ENCODE data around the gene KLRC4.
"Not testable (repeated sequence)": the region's sequence is repeated elsewhere in the genome, so short reads cannot be mapped to it uniquely, and the experiment has no call there.

KLRC4 gene, protein sequence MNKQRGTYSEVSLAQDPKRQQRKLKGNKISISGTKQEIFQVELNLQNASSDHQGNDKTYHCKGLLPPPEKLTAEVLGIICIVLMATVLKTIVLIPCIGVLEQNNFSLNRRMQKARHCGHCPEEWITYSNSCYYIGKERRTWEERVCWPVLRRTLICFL

DNA sequence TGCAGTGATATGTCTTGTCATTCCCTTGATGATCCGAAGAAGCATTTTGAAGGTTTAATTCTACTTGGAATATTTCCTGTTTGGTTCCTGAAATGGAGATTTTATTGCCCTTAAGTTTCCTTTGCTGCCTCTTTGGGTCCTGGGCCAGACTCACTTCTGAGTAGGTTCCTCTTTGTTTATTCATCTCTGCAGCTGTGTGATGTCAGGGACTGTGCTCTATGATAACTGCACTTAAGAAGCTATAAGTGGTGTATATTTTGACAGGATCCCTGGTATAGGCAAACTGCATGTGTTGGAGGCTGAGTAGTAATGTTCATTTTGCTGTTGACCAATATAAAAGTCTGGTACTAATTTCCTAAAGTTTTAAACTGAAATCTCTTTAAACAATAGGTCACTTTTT is at the start of gene KLRC4:
Gene KLRC4 (minus strand): TSS at position 366 of the 400 bp plus-strand sequence. CDS start 182 bp downstream, at position 184.
- DNase-seq (ENCODE audit: low spot score) (no peak), FAIRE-seq (no peak)

DNA sequence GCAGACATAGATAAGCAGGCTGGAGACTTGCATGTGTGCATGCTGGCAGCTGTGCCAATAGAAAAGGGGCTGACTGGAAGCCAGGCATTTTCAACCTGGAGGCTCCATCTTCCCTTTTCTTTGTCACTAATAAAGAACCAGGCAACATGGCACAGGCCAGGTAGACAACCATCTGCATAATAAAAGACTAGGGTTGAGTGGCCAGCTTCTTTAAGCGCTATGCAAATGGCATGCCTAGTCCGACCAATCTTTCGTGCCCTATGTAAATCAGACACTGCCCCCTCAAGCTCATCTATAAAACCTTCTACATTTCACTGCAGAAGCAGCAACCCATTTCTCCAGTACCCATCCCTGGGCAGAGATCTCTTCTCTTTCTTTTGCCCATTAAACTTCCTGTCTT is 48.2 kb upstream of the KLRC4 start:
- FAIRE-seq (no peak), DNase-seq (ENCODE audit: low spot score) (no peak)

DNA sequence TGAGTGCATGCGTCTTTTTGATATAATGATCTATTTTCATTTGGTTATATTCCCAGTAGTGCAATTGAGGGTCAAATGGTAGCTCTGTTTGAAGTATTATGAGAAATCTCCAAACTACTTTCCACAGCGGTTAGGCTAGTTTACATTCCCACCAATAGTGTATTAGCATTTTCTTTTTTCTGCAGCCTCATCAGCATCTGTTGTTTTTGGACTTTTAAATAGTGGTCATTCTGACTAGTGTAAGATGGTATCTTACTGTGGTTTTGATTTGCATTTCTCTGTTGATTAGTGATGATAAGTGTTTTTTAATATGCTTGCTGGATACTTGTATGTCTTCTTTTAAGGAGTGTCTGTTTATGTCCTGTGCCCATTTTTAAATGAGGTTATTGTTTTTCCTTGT is 47.3 kb upstream of the KLRC4 start:
- FAIRE-seq (no peak), DNase-seq (ENCODE audit: low spot score) (no peak)

DNA sequence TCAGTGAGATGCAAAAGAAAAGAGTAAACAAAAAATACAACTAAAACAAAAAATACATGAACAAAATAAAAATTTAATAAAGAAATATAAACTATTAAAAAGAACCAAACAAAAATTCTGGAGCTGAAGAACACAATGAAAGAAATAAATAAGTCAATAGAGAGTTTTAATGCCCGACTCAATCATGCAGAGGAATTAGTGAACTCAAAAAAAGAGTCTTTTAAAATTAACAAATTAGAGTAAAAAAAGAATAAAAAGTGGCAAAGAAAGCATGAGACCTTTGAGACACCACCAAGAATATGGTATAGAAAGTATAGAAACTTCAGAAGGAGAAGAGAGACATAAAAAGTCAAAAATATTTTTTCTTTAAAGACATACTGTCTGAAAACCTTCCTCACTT is 46.2 kb upstream of the KLRC4 start:
- FAIRE-seq (peak; percentile 21), DNase-seq (ENCODE audit: low spot score) (no peak)

DNA sequence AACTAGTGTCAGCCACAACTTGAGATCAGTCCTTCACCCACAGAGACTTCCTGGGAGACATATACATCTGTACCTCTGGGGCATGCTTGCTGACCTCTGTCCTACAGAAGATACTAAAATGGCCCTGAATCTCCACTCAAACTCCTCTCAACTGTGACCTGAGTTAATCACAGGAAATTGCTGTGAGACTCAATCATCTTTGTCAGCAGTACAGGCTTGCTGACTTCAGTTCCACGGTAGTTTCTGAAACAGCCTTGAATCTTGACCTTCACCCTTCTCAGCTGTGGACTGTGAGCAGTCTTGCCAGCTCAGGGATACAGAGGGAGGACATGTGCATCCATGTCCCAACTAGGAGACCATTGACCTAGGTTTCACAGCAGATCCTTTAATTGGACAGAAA is 45.0 kb upstream of the KLRC4 start:
- peak; percentile 79 for DNase-seq (ENCODE audit: low spot score)
- peak; percentile 75 for FAIRE-seq

DNA sequence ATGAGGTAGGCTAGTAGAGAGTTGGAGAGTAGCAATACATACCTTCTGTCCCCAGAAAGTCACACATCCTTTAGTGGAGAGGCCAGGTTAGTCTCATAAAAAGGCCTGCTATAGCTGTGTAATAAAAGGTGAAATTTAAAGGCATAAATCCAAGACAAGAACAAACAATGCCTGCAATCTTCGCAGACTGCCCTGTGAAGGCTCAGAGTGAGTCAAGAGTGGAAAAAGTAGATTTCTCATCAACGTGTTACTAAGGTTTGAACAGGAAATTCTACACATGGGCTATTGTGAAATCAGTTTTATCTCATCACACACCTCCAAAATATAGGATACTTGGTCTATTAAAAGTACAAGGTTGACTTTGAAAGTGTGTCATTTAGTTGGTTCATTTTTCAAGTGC is 43.6 kb upstream of the KLRC4 start, which contains the start of gene KLRC1:
Gene KLRC1 (minus strand): TSS at position 222 of the 400 bp plus-strand sequence. CDS start 2,221 bp downstream, outside the sequence.
- FAIRE-seq (no peak), DNase-seq (ENCODE audit: low spot score) (peak; percentile 26)

DNA sequence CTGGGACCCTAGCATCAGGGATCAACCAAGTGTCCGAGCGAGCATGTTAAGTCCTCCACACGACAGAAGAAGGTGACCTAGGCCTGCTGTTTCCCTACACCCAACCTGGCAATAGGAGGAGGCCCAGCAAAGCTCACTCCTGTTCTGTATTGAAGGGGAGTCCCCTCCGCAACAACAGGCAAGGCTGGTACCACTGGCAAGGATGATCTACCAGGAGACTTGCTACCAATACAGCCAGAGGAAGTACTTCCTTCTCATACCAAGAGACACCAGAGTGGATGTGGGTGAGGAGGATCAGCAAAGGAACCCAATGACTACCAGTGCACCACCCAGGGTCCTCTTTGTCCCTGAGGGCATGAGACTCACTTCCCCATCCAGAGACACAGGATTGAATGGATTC is 38.7 kb upstream of the KLRC4 start:
- DNase-seq (ENCODE audit: low spot score) (no peak), FAIRE-seq (no peak)

DNA sequence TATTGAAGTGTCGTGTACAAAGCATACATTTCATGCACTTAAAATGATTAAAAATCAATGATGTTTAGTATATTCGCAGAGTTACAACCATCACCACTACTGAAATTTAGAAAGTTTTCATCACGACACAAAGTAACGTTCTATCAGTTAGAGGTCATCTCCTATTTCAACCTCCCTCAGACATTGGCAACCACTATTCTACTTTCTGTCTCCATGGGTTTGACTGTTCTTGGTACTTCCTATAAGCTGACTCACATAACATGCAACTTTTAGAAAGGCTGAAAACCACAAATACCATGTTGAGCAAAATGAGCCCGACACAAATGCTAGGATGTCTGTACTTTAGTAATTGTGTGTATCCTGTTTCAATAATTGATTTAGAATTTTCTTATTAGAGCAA is 36.5 kb upstream of the KLRC4 start:
- not testable (repeated sequence) for DNase-seq (ENCODE audit: low spot score)
- FAIRE-seq, result peak; percentile 43

DNA sequence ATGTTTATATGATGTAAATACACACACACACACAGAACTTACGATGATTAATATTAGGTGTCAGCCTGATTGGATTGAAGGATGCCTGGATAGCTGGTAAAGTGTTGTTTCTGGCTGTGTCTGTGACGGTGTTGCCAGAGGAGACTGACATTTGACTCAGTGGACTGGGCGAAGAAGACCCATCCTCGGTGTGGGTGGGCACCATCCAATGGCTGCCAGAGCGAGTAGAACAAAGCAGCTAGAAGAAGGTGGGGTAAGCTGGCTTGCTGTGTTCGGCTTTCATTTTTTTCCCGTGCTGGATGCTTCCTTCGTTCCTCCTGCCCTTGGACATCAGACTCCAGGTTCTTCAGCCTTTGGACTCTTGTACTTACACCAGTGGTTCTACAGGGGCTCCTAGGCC is 31.6 kb upstream of the KLRC4 start:
- not testable (repeated sequence) for DNase-seq (ENCODE audit: low spot score); FAIRE-seq

DNA sequence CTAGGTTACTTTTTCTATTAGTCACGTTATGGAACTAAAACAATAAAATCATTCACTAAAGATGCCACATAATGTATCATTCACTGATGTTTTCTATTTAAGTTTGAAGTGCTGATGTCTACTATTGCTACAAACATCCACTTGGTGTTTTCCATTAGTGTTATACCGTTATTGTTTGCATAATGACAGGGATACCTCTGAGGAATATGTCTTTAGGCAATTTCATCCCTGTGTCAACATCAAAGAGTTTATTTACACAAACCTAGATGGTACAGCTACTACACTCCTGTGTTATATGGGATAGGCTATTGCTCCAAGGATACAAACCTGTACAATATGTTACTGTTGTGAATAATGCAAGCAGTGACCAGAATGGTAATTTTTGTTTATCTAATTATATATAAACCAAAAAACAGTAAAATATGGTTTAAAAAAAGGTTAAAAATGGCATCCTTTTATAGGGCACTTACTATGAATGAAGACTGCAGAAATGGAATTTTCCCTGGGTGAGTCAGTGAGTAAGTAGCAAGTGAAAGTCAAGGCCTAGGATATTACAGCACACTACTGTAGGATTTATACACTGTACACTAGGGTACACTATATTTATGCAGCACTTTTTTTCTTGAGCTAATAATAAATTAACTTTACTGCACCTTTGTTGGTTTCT is 30.2 kb upstream of the KLRC4 start:
- DNase-seq (ENCODE audit: low spot score), result not testable (repeated sequence)

DNA sequence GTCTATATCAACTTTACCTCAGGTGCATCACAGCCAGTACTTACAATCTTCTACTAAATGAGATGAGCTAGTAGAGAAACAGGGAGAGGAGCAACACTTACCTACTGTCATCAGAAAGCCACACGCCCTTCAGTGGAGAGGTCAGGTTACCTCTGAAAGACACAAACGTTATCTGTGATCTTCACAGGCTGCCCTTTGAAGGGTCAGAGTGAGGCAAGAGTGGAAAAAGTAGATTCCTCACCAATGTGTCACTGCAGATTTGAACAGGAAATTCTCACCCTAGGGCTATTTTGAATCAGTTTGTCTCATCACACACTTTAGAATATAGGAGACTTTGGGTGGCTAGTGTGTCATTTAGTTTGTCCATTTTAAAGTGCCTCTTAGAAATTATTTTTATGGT is 28.0 kb upstream of the KLRC4 start:
- DNase-seq (ENCODE audit: low spot score), result not testable (repeated sequence)
- FAIRE-seq, result peak; percentile 96

More for the DNA sequence above, 30.2 kb upstream of the KLRC4 start:
- peak; percentile 88 for FAIRE-seq

DNA sequence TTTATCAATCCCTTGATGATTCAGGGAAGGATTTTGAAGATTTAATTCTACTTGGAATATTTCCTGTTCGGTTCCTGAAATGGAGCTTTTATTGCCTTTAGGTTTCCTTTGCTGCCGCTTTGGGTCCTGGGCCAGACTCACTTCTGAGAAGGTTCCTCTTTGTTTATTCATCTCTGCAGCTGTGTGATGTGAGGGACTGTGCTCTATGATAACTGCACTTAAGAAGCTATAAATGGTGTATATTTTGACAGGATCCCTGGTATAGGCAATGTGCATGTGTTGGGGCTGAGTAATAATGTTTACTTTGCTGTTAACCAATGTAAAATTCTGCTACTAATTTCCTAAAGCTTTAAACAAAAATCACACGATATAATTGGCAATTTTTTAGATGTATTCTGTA is 26.3 kb upstream of the KLRC4 start, which contains the start of gene KLRC2:
Gene KLRC2 (minus strand): TSS at position 195 of the 400 bp plus-strand sequence. CDS start 24 bp downstream, at position 171.
- peak; percentile 16 for DNase-seq (ENCODE audit: low spot score)
- FAIRE-seq, result not testable (repeated sequence)

DNA sequence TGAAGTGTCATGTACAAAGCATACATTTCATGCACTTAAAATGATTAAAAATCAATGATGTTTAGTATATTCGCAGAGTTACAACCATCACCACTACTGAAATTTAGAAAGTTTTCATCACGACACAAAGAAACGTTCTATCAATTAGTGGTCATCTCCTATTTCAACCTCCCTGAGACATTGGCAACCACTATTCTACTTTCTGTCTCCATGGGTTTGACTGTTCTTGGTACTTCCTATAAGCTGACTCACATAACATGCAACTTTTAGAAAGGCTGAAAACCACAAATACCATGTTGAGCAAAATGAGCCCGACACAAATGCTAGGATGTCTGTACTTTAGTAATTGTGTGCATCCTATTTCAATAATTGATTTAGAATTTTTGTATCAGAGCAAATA is 21.1 kb upstream of the KLRC4 start:
- FAIRE-seq, result peak; percentile 14
- not testable (repeated sequence) for DNase-seq (ENCODE audit: low spot score)

DNA sequence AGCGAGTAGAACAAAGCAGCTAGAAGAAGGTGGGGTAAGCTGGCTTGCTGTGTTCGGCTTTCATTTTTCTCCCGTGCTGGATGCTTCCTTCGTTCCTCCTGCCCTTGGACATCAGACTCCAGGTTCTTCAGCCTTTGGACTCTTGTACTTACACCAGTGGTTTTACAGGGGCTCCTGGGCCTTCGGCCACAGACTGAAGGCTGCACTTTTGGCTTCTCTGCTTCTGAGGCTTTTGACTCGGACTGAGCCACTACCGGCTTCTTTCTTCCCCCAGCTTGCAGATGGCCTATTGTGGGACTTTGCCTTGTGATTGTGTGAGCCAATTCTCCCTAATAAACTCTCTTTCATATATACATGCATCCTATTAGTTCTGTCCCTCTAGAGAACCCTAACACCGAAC is 16.4 kb upstream of the KLRC4 start:
- FAIRE-seq; DNase-seq (ENCODE audit: low spot score): not testable (repeated sequence)

DNA sequence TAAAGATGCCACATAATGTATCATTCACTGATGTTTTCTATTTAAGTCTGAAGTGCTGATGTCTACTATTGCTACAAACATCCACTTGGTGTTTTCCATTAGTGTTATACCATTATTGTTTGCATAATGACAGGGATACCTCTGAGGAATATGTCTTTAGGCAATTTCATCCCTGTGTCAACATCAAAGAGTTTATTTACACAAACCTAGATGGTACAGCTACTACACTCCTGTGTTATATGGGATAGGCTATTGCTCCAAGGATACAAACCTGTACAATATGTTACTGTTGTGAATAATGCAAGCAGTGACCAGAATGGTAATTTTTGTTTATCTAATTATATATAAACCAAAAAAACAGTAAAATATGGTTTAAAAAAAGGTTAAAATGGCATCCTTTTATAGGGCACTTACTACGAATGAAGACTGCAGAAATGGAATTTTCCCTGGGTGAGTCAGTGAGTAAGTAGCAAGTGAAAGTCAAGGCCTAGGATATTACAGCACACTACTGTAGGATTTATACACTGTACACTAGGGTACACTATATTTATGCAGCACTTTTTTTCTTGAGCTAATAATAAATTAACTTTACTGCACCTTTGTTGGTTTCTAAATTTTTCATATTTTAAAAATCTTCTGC is 14.8 kb upstream of the KLRC4 start:
- peak; percentile 90 for FAIRE-seq
- peak; percentile 10 for DNase-seq (ENCODE audit: low spot score)

DNA sequence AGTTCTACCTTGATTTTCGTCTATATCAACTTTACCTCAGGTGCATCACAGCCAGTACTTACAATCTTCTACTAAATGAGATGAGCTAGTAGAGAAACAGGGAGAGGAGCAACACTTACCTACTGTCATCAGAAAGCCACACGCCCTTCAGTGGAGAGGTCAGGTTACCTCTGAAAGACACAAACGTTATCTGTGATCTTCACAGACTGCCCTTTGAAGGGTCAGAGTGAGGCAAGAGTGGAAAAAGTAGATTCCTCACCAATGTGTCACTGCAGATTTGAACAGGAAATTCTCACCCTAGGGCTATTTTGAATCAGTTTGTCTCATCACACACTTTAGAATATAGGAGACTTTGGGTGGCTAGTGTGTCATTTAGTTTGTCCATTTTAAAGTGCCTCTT is 12.6 kb upstream of the KLRC4 start:
- peak; percentile 99 for FAIRE-seq
- not testable (repeated sequence) for DNase-seq (ENCODE audit: low spot score)

DNA sequence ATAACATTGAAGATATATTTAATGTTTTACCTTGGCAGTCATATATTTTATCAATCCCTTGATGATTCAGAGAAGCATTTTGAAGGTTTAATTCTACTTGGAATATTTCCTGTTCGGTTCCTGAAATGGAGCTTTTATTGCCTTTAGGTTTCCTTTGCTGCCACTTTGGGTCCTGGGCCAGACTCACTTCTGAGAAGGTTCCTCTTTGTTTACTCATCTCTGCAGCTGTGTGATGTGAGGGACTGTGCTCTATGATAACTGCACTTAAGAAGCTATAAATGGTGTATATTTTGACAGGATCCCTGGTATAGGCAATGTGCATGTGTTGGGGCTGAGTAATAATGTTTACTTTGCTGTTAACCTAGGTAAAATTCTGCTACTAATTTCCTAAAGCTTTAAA is 10.8 kb upstream of the KLRC4 start, which contains the start of gene KLRC3:
Gene KLRC3 (minus strand): TSS at position 262 of the 400 bp plus-strand sequence. CDS start 45 bp downstream, at position 217.
- peak; percentile 3 for DNase-seq (ENCODE audit: low spot score)

DNA sequence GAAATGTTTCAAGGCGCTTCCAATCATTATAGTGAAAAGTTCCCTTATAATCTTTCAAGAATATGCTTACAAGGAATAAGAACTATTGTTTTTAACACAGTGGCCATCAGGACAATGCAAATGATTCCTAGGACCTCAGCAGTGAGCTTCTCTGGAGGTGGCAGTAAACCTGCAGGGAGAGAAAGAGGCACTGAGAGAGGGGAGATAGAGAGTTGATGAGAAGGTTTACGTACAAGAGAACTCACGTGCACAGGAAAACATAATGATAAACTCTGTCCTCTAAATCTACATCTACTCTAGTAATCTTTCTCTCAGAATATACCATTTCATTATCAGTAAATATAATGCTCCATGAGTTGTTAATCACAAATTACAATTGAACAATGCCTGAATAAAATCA is 715 bp downstream of the KLRC4 start:
- FAIRE-seq, result no peak

More for the DNA sequence above, 10.8 kb upstream of the KLRC4 start, which contains the start of gene KLRC3:
- FAIRE-seq, result not testable (repeated sequence)

DNA sequence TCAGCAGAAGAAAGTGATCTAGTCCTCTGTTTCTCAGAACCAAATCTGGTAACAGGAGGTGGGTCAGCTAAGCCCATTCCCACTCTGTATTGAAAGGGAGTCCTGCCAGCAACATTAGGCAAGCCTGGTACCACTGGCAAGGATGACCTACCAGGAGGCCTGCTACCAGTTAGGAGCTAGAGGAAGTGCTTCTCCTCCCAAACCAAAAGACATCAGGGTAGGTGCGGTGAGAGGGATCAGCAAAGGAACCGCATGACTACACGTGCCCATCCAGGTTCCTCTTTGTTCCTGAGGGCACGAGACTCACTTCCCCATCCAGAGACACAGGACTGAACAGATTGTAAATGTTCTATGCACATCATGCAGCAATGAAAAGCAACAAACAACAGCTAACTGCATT is 2.8 kb downstream of the KLRC4 start:
- DNase-seq (ENCODE audit: low spot score) (no peak), FAIRE-seq (no peak)

More for the DNA sequence above, 715 bp downstream of the KLRC4 start:
- DNase-seq (ENCODE audit: low spot score), result no peak

DNA sequence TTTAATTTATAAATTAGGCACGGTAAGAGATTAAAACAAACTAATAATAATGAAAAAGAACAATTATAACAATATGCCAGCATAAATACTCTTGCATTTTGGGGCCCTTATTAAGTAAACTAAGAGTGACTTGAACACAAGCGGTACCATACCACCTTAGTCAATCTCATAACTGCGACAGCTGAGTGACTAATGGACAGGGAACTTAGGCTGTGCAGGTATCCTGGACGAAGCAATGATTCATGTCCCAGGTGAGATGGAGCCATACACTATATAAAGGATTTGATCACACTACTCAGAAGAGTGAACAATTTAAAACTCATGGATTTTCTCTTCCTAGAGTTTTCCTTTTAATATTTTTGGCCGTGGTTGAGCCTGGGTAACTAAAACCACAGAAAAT is 4.3 kb downstream of the KLRC4 start:
- FAIRE-seq (no peak), DNase-seq (ENCODE audit: low spot score) (no peak)

DNA sequence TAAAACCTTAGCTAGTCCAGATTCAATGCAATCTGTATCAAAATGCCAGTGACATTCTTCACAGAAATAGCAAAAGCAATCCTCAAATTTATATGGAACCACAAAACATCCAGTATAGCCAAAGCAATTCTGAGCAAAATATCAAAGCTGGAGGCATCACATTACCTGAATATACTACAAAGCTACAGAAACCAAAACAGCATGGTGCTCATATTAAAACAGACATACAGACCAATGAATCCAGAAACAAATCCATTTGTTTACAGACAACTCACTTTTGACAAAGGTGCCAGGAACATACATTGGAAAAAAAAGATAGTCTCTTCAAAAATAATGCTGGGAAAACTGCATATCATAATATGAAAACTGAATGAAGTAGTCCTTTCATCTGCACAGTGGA is 4.8 kb downstream of the KLRC4 start:
- no peak for DNase-seq (ENCODE audit: low spot score)
- FAIRE-seq, result no peak

DNA sequence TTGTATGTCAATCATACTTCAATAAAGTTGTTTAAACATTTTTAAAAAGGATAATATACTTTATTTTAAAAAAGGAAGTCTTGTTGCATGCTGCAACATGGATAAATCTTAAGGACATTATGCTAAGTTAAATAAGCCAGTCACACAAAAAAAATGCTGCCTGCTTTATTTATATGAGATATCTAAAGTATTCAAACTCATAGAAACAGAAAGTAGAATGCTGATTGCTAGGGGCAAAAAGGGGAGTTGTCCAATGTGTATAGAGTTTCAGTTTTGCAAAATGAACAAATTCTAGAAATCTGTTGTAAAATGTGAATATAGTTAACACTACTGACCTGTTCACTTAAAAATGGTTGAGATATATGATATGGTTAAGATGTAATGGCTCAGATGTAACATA is 8.7 kb downstream of the KLRC4 start:
- FAIRE-seq, result no peak
- DNase-seq (ENCODE audit: low spot score), result no peak
